Natural killer cell (primary cell): ENCODE results near the gene DDX1. TPM values are rescaled to one million over a fixed set of nuclear protein-coding genes. Genes with fewer than 3 reads are reported as not detected.

Experiments
- ATAC-seq, 3 donors: fragments of 150-1000 bp in 2 of 3; fragments of 200-7000 bp in 1 of 3; cut with Tn5 transposase; 1 replicate in 1 of 3; 2 replicates in 2 of 3; pipeline ENCODE4 v1.10.0; 2021; ENCODE audit warnings: mild to moderate bottlenecking in 2 of 3, moderate library complexity in 2 of 3
- DNase-seq, 2 donors: peaks; one replicate each; pipeline versions ENCODE4 v3.0.0 to v3.0.0-alpha.2; 2013 to 2021; ENCODE audit warnings: mixed read lengths in 1 of 2
- H3K27ac ChIP-seq: one replicate; pipeline ENCODE4 v1.5.1; 2013; ENCODE audit warnings: mild to moderate bottlenecking, low read length
- H3K27me3 ChIP-seq: one replicate; pipeline ENCODE4 v1.6.1; 2013; ENCODE audit warnings: low read length; ENCODE audit not compliant: control insufficient read depth, insufficient read depth
- H3K36me3 ChIP-seq: one replicate; pipeline ENCODE4 v1.6.1; 2013; ENCODE audit warnings: low read length; ENCODE audit not compliant: control insufficient read depth, insufficient read depth
- H3K4me1 ChIP-seq: one replicate; pipeline ENCODE4 v1.6.1; 2013; ENCODE audit warnings: low read length; ENCODE audit not compliant: control insufficient read depth, insufficient read depth
- H3K4me3 ChIP-seq: one replicate; pipeline ENCODE4 v1.5.1; 2013; ENCODE audit warnings: low read length
- H3K9me3 ChIP-seq: one replicate; pipeline ENCODE4 v1.6.1; 2013; ENCODE audit warnings: low read length; ENCODE audit not compliant: control insufficient read depth, insufficient read depth
- H3K27ac Mint-ChIP-seq, 2 donors: one replicate each; pipeline ENCODE4 v1.8.0; 2022; ENCODE audit warnings: mild to moderate bottlenecking in 2 of 2, mixed read lengths in 2 of 2, moderate library complexity in 1 of 2
- H3K27me3 Mint-ChIP-seq, 2 donors: one replicate each; pipeline ENCODE4 v1.8.0; 2022; ENCODE audit warnings: low read depth in 2 of 2, mixed read lengths in 2 of 2
- H3K36me3 Mint-ChIP-seq: one replicate; pipeline ENCODE4 v1.8.0; 2022; ENCODE audit warnings: mixed read lengths
- H3K4me1 Mint-ChIP-seq, 2 donors: one replicate each; pipeline ENCODE4 v1.8.0; 2022; ENCODE audit warnings: mixed read lengths in 2 of 2
- H3K4me3 Mint-ChIP-seq: one replicate; pipeline ENCODE4 v1.8.0; 2022; ENCODE audit warnings: mild to moderate bottlenecking, moderate library complexity, mixed read lengths
- H3K9me3 Mint-ChIP-seq, 2 donors: one replicate each; pipeline ENCODE4 v1.8.0; 2022; ENCODE audit warnings: mixed read lengths in 2 of 2
- WGBS: methylation state at CpG from one replicate; pipeline ENCODE4 v1.1.7; 2013; ENCODE audit warnings: missing lambda C conversion rate; ENCODE audit not compliant: insufficient coverage; 5-methylcytosine and 5-hydroxymethylcytosine counted together
- intact Hi-C: fragments of 100-400 bp; cut with micrococcal nuclease; formaldehyde crosslinking; loops from one replicate; pipeline ENCODE4 v1.14.2; 2022
- total RNA-seq, 4 donors: library from RNA; stranded (reverse); fragments of 120-200 nt in 1 of 4; gene quantifications; one replicate each; pipeline versions ENCODE4 v1.2.3 to v1.2.4, GENCODE V29; 2013 to 2022
- TF ChIP-seq, protein P1 (sequence below): fragments of 200-600 bp; IDR thresholded peaks from one replicate; pipeline ENCODE4 v1.8.0; 2022; ENCODE audit warnings: antibody characterized with exemption

Gene DDX1
- total RNA-seq, 3 donors from 2014 or later (not counting 1 experiment from before 2014, with no cell fraction given), result 28.5 to 43.4 (median 37.2) TPM

- H3K27ac ChIP-seq, result no peak overlapping the region
- intact Hi-C loops, result no loop called here
- H3K9me3 ChIP-seq, result no peaks in the 10 kb centered on the region
- H3K4me1 ChIP-seq, result no peaks in the 10 kb centered on the region
- H3K27me3 Mint-ChIP-seq, result no peaks in the 10 kb centered on the region
- WGBS, result 91% methylated on average over 2 of the region's 2 CpGs
- peaks cover 3% of the 10 kb centered on the region for H3K36me3 ChIP-seq
- no peak for ATAC-seq
- no peaks in the 10 kb centered on the region for H3K27me3 ChIP-seq
- TF ChIP-seq, protein P1, sequence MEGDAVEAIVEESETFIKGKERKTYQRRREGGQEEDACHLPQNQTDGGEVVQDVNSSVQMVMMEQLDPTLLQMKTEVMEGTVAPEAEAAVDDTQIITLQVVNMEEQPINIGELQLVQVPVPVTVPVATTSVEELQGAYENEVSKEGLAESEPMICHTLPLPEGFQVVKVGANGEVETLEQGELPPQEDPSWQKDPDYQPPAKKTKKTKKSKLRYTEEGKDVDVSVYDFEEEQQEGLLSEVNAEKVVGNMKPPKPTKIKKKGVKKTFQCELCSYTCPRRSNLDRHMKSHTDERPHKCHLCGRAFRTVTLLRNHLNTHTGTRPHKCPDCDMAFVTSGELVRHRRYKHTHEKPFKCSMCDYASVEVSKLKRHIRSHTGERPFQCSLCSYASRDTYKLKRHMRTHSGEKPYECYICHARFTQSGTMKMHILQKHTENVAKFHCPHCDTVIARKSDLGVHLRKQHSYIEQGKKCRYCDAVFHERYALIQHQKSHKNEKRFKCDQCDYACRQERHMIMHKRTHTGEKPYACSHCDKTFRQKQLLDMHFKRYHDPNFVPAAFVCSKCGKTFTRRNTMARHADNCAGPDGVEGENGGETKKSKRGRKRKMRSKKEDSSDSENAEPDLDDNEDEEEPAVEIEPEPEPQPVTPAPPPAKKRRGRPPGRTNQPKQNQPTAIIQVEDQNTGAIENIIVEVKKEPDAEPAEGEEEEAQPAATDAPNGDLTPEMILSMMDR, result no peak
- peaks cover 0 to 6% of the 10 kb centered on the region in 2 donors for H3K9me3 Mint-ChIP-seq
- no peak overlapping the region for H3K27ac Mint-ChIP-seq
- H3K4me3 ChIP-seq, result no peak overlapping the region
- H3K4me1 Mint-ChIP-seq, result peaks cover 0 to 7% of the 10 kb centered on the region in 2 donors
- no peak overlapping the region for H3K4me3 Mint-ChIP-seq
- DNase-seq, result no peak
- H3K36me3 Mint-ChIP-seq, result peaks cover 14% of the 10 kb centered on the region
Measured at GRCh38 chr2:15640784-15641183, 49.1 kb downstream of the DDX1 start.

- peaks cover 14% of the 10 kb centered on the region for H3K36me3 Mint-ChIP-seq
- WGBS, result no CpG with 5 or more reads among the region's 1 CpG
Measured at GRCh38 chr2:15641530-15641982, 49.9 kb downstream of the DDX1 start.

DNA sequence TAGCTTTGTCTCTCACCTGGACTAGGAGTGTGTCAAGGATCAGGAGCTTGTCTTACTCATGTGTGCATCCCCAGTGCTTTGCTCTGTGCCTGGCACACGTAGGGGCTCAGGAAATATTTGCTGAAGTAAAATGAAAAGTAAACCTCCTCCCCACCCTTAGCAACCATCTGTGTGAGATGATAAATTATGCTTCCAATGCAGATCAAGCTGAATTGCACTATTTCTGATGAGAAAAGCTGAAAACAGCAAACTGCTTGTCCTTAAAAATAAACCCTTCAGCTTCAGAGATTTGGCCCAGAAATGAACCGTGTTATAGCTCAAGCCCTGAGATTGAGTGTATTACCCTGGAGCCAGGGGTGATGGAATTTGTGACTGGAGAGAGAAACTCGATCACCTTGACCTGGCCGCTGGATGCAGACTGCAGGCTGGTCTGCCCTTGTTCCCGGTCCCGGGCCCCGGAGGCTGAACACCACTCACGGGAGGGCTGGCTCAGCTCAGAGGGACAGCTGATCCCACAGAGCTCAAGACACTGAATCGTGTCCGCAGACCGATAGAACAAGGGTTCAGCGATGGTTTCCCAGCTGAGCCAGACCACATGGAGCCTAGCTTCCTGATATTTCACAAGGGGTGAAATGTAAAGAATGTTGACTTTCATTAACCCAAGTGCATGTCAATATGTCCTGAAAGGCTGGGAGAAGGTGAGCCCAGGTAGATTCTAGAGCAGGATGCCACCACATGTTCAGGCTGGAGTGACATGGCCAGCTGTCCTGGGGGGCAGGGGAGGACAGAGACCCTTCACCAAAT is 50.5 kb downstream of the DDX1 start:
- Mint-ChIP-seq H3K27ac (no peak overlapping the region), H3K4me3 (no peak overlapping the region), H3K27me3 (no peaks in the 10 kb centered on the region), H3K9me3 (peaks cover 0 to 6% of the 10 kb centered on the region in 2 donors), H3K4me1 (peaks cover 0 to 6% of the 10 kb centered on the region in 2 donors), H3K36me3 (peaks cover 14% of the 10 kb centered on the region)
- H3K4me3 ChIP-seq, result no peak overlapping the region
- no peak overlapping the region for H3K27ac ChIP-seq
- H3K36me3 ChIP-seq, result peaks cover 3% of the 10 kb centered on the region
- no peaks in the 10 kb centered on the region for H3K27me3 ChIP-seq
- no peak for ATAC-seq
- TF ChIP-seq, protein P1, result no peak
- DNase-seq, result no peak
- no peaks in the 10 kb centered on the region for H3K4me1 ChIP-seq
- intact Hi-C loops, result no loop called here
- WGBS, result 98% methylated on average over 11 of the region's 12 CpGs
- no peaks in the 10 kb centered on the region for H3K9me3 ChIP-seq

More at GRCh38 chr2:15641530-15641982, 49.9 kb downstream of the DDX1 start:
- Mint-ChIP-seq H3K4me1 (peaks cover 0 to 7% of the 10 kb centered on the region in 2 donors), H3K27me3 (no peaks in the 10 kb centered on the region), H3K27ac (no peak overlapping the region), H3K4me3 (no peak overlapping the region), H3K9me3 (peaks cover 0 to 6% of the 10 kb centered on the region in 2 donors)
- H3K36me3 ChIP-seq, result peaks cover 3% of the 10 kb centered on the region
- intact Hi-C loops, result no loop called here
- no peak for DNase-seq
- H3K4me3 ChIP-seq, result no peak overlapping the region
- no peak overlapping the region for H3K27ac ChIP-seq
- H3K9me3 ChIP-seq, result no peaks in the 10 kb centered on the region
- H3K27me3 ChIP-seq, result no peaks in the 10 kb centered on the region
- ATAC-seq, result no peak
- TF ChIP-seq, protein P1, result no peak
- no peaks in the 10 kb centered on the region for H3K4me1 ChIP-seq
